ENCODE data around the gene P4HTM.

Gene P4HTM

GRCh38 chr3:48989796-48990635 is at the start of gene P4HTM:
Gene P4HTM, plus strand, starts transcription at chr3:48990241. Its CDS starts 16 bp downstream, at chr3:48990257.
- DNase-seq: peak; percentile 69 to 73

- DNase-seq: no peak
Measured at GRCh38 chr3:48945432-48945831, 44.6 kb upstream of the P4HTM start.

- no peak for DNase-seq
Measured at GRCh38 chr3:48945891-48946549, 44.0 kb upstream of the P4HTM start.

GRCh38 chr3:48949376-48949717 is 40.7 kb upstream of the P4HTM start:
- DNase-seq: no peak

GRCh38 chr3:48950051-48950450 is 40.0 kb upstream of the P4HTM start:
- DNase-seq: no peak

GRCh38 chr3:48951764-48952163 is 38.3 kb upstream of the P4HTM start:
- no peak for DNase-seq

GRCh38 chr3:48952510-48953118 is 37.4 kb upstream of the P4HTM start:
- no peak for DNase-seq

GRCh38 chr3:48957006-48957705 is 32.9 kb upstream of the P4HTM start:
- no peak for DNase-seq

GRCh38 chr3:48960841-48961413 is 29.1 kb upstream of the P4HTM start:
- DNase-seq: no peak

- no peak for DNase-seq
Measured at GRCh38 chr3:48962340-48962739, 27.7 kb upstream of the P4HTM start.

GRCh38 chr3:48962939-48963338 is 27.1 kb upstream of the P4HTM start:
- no peak for DNase-seq

- DNase-seq: no peak
Measured at GRCh38 chr3:48963591-48963990, 26.4 kb upstream of the P4HTM start.

- no peak for DNase-seq
Measured at GRCh38 chr3:48966367-48966766, 23.7 kb upstream of the P4HTM start.

GRCh38 chr3:48966876-48967361 is 23.1 kb upstream of the P4HTM start:
- DNase-seq: no peak

- DNase-seq: no peak
Measured at GRCh38 chr3:48970586-48970985, 19.5 kb upstream of the P4HTM start.

GRCh38 chr3:48974076-48974864 is 15.8 kb upstream of the P4HTM start:
- DNase-seq: no peak

GRCh38 chr3:48979451-48979850 is 10.6 kb upstream of the P4HTM start:
- no peak for DNase-seq

- no peak for DNase-seq
Measured at GRCh38 chr3:48980295-48980694, 9.7 kb upstream of the P4HTM start.

GRCh38 chr3:48982016-48982415 is 8.0 kb upstream of the P4HTM start:
- DNase-seq: no peak

GRCh38 chr3:48982686-48983085 is 7.4 kb upstream of the P4HTM start:
- no peak for DNase-seq

GRCh38 chr3:48983096-48983495 is 6.9 kb upstream of the P4HTM start:
- DNase-seq: no peak

- peak; percentile 55 to 70 for DNase-seq
Measured at GRCh38 chr3:48984663-48985062, 5.4 kb upstream of the P4HTM start.

Measured in inflammatory macrophage treated with lipopolysaccharide for 1 hour (primary cell).